Endothelial cell of umbilical vein (primary cell): ENCODE data around the gene PRPF39. TPM values are rescaled to one million over a fixed set of nuclear protein-coding genes. Genes with fewer than 3 reads are reported as not detected.

Source experiments
- BruUV-seq: library from RNA; stranded (reverse); fragments of 400-500 nt; replicated peaks from 2 replicates; lab custom pipeline; 2021; lab: Mats Ljungman, UMichigan
- CTCF ChIA-PET: fragments of 300-600, 350-600 bp; sonication (Branson Sonifier 250); formaldehyde crosslinking; loops from one replicate; lab custom pipeline; 2021; ENCODE audit warnings: antibody characterized with exemption, inconsistent platforms; lab: Charles Lee
- POLR2A ChIA-PET: fragments of 300-600, 350-600 bp; sonication (Branson Sonifier 250); formaldehyde crosslinking; loops from one replicate; lab custom pipeline; 2021; ENCODE audit warnings: antibody characterized with exemption, inconsistent platforms; lab: Charles Lee
- DNase-seq: peaks from one replicate; pipeline ENCODE4 v3.0.0-alpha.2; 2011; ENCODE audit warnings: low read depth, low spot score
- FAIRE-seq: peaks from 2 replicates; lab custom pipeline; 2011; peaks lifted over from hg19 to GRCh38; lab: Jason Lieb, UNC
- H2AFZ ChIP-seq: 2 replicates; pipeline ENCODE4 v1.6.0; 2012; ENCODE audit warnings: low read depth, low read length, control low read depth, inconsistent platforms
- H3K27ac ChIP-seq: 2 replicates; pipeline ENCODE4 v1.5.1; 2011; ENCODE audit warnings: low read depth, mild to moderate bottlenecking, control low read depth, low read length, moderate library complexity; ENCODE audit not compliant: insufficient read depth
- H3K27me3 ChIP-seq, 2 experiments: 2 replicates each; pipeline versions ENCODE4 v1.6.0 to v1.6.1; 2011; ENCODE audit warnings: low read length in 2 of 2, mixed read lengths in 1 of 2; ENCODE audit not compliant: control insufficient read depth in 2 of 2, insufficient read depth in 2 of 2
- H3K36me3 ChIP-seq, 2 experiments: 2 replicates in 1 of 2; 3 replicates in 1 of 2; pipeline ENCODE4 v1.5.1; 2011; ENCODE audit warnings: low read length in 2 of 2, mild to moderate bottlenecking in 1 of 2, moderate library complexity in 1 of 2; ENCODE audit not compliant: control insufficient read depth in 2 of 2, insufficient read depth in 2 of 2; ENCODE audit errors: extremely low read depth in 1 of 2
- H3K4me1 ChIP-seq: 3 replicates; pipeline ENCODE4 v1.5.1; 2011; ENCODE audit warnings: mild to moderate bottlenecking, low read length; ENCODE audit not compliant: control insufficient read depth, insufficient read depth; ENCODE audit errors: extremely low read depth
- H3K4me2 ChIP-seq: 2 replicates; pipeline ENCODE4 v1.6.1; 2011; ENCODE audit warnings: low read length, control low read depth, mixed read lengths; ENCODE audit not compliant: insufficient read depth
- H3K4me3 ChIP-seq, 3 experiments: fragments of 200-600 bp in 1 of 3; sonication (generic), shearing (Covaris generic) in 1 of 3; replicated peaks in 1 of 3; 2 replicates each; pipeline ENCODE4 v1.5.1; 2011 to 2016; ENCODE audit warnings: control low read depth in 3 of 3, low read length in 3 of 3, mild to moderate bottlenecking in 2 of 3, inconsistent platforms in 1 of 3, low read depth in 1 of 3, moderate library complexity in 1 of 3; ENCODE audit not compliant: insufficient read depth in 1 of 3
- H3K79me2 ChIP-seq: 2 replicates; pipeline ENCODE4 v1.6.0; 2012; ENCODE audit warnings: low read length, inconsistent platforms; ENCODE audit not compliant: control insufficient read depth, insufficient read depth
- H3K9ac ChIP-seq: replicated peaks from 2 replicates; pipeline ENCODE3; 2011; ENCODE audit warnings: low read length, control low read depth; ENCODE audit not compliant: insufficient read depth; ENCODE audit errors: extremely low read depth
- H3K9me1 ChIP-seq: replicated peaks from 3 replicates; pipeline ENCODE4 v1.6.0; 2011; ENCODE audit warnings: mild to moderate bottlenecking, low read length; ENCODE audit not compliant: control insufficient read depth, insufficient read depth; ENCODE audit errors: extremely low read depth
- H3K9me3 ChIP-seq: replicated peaks from 2 replicates; pipeline ENCODE4 v1.5.1; 2012; ENCODE audit warnings: low read length, inconsistent platforms; ENCODE audit not compliant: control insufficient read depth, insufficient read depth
- H4K20me1 ChIP-seq: replicated peaks from 2 replicates; pipeline ENCODE3; 2011; ENCODE audit warnings: mild to moderate bottlenecking, low read length; ENCODE audit not compliant: control insufficient read depth, insufficient read depth; ENCODE audit errors: extremely low read depth
- EZH2 ChIP-seq: IDR thresholded peaks from 2 replicates; pipeline ENCODE4 v1.6.1; 2012; ENCODE audit warnings: borderline replicate concordance, low read depth, mild to moderate bottlenecking, moderate library complexity, low read length, inconsistent platforms; ENCODE audit not compliant: severe bottlenecking
- FOS ChIP-seq: IDR thresholded peaks from 2 replicates; pipeline ENCODE4 v1.6.1; 2011; ENCODE audit warnings: mild to moderate bottlenecking, low read length, moderate library complexity, borderline replicate concordance; ENCODE audit not compliant: insufficient read depth
- GATA2 ChIP-seq: IDR thresholded peaks from 2 replicates; pipeline ENCODE4 v1.7.0; 2011; ENCODE audit warnings: low read depth, mild to moderate bottlenecking, moderate library complexity, mixed read lengths, low read length; ENCODE audit not compliant: insufficient read length, insufficient read depth
- JUN ChIP-seq: IDR thresholded peaks from 2 replicates; pipeline ENCODE4 v1.6.1; 2011; ENCODE audit warnings: borderline replicate concordance, low read depth; ENCODE audit not compliant: insufficient read length, insufficient read depth
- MAX ChIP-seq: IDR thresholded peaks from 2 replicates; pipeline ENCODE4 v1.6.1; 2011; ENCODE audit not compliant: insufficient read depth, insufficient read length
- MYC ChIP-seq: IDR thresholded peaks from one replicate; pipeline ENCODE4 v1.6.1; 2011; ENCODE audit warnings: mild to moderate bottlenecking, low read depth, low read length
- POLR2A ChIP-seq: IDR thresholded peaks from 2 replicates; pipeline ENCODE4 v1.6.1; 2012; ENCODE audit warnings: low read depth, mild to moderate bottlenecking, control low read depth, low read length
- POLR2AphosphoS5 ChIP-seq: IDR thresholded peaks from 2 replicates; pipeline ENCODE4 v1.6.1; 2012; ENCODE audit warnings: low read depth, mild to moderate bottlenecking, control low read depth, low read length, moderate library complexity; ENCODE audit not compliant: insufficient read depth
- dilution Hi-C: fragments of 300-500 bp; cut with MboI; formaldehyde crosslinking; loops from one replicate; pipeline ENCODE4 v1.15.0; 2019; ENCODE audit warnings: low sequenced_read_pairs; ENCODE audit not compliant: extremely low pct_ligation_motif_present
- intact Hi-C: fragments of 100-400 bp; cut with micrococcal nuclease; formaldehyde crosslinking; loops from one replicate; pipeline ENCODE4 v1.10.0; 2022
- polyA plus RNA-seq, 4 experiments: library from polyadenylated mRNA; depleted of rRNA in 3 of 4; stranded (reverse) in 3 of 4; unstranded in 1 of 4; fragments of >200 nt; gene quantifications; 2 replicates each; pipeline versions ENCODE4 v1.2.1 to v1.2.3, GENCODE V29; 2011 to 2012; ENCODE audit warnings: missing spikeins in 1 of 4
- total RNA-seq: library from RNA; stranded (reverse); gene quantifications from 2 replicates; pipeline ENCODE4 v1.2.3, GENCODE V29; 2021
- TF ChIP-seq, protein P1 (sequence below), 2 donors: IDR thresholded peaks; 1 replicate in 1 of 2; 2 replicates in 1 of 2; pipeline ENCODE4 v1.5.1; 2011; ENCODE audit warnings: low read length in 2 of 2, mild to moderate bottlenecking in 2 of 2, moderate library complexity in 2 of 2, control low read depth in 1 of 2, inconsistent platforms in 1 of 2, low read depth in 1 of 2; ENCODE audit not compliant: insufficient read depth in 1 of 2; ENCODE audit errors: extremely low read depth in 1 of 2

PRPF39 gene
- total and polyA plus RNA-seq, 2 donors (not counting 3 experiments of a cell fraction or from before 2014, with no cell fraction given) = 24.8 to 44.4 TPM

- Histone ChIP-seq H3K4me2 (no peak overlapping the region), H3K79me2 (no peaks in the 10 kb centered on the region), H4K20me1 (no peaks in the 10 kb centered on the region), H3K9me1 (no peaks in the 10 kb centered on the region), H2AFZ (no peak overlapping the region), H3K9me3 (no peaks in the 10 kb centered on the region), H3K36me3 (no peaks in the 10 kb centered on the region), H3K9ac (no peak overlapping the region), H3K4me1 (no peaks in the 10 kb centered on the region), H3K27ac (no peak overlapping the region), H3K27me3 (no peaks in the 10 kb centered on the region), H3K4me3 (no peak overlapping the region)
- CTCF ChIA-PET = interaction anchor here (0.9 to 1.4 kb wide), 2 partner anchors 13 to 158 kb away, joined by 4 to 5 read pairs; no protein-coding TSS in a partner anchor
- TF ChIP-seq, protein P1, sequence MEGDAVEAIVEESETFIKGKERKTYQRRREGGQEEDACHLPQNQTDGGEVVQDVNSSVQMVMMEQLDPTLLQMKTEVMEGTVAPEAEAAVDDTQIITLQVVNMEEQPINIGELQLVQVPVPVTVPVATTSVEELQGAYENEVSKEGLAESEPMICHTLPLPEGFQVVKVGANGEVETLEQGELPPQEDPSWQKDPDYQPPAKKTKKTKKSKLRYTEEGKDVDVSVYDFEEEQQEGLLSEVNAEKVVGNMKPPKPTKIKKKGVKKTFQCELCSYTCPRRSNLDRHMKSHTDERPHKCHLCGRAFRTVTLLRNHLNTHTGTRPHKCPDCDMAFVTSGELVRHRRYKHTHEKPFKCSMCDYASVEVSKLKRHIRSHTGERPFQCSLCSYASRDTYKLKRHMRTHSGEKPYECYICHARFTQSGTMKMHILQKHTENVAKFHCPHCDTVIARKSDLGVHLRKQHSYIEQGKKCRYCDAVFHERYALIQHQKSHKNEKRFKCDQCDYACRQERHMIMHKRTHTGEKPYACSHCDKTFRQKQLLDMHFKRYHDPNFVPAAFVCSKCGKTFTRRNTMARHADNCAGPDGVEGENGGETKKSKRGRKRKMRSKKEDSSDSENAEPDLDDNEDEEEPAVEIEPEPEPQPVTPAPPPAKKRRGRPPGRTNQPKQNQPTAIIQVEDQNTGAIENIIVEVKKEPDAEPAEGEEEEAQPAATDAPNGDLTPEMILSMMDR (IDR thresholded peaks at IDR 0.05; ENCODE audit: extremely low read depth in 1 of 2, insufficient read depth in 1 of 2, low read depth in 1 of 2, low read length in 2 of 2) = no peak
- no peak for TF ChIP-seq JUN
- no peak for TF ChIP-seq MYC
- no peak for TF ChIP-seq FOS
- TF ChIP-seq POLR2AphosphoS5 = no peak
- no peak for TF ChIP-seq MAX
- no peak for TF ChIP-seq EZH2
- TF ChIP-seq POLR2A = no peak
- TF ChIP-seq GATA2 = no peak
- DNase-seq = no peak
- BruUV-seq = no TSS peak
- intact Hi-C loops (no loop called here), dilution Hi-C loops (no loop called here)
- POLR2A ChIA-PET = no interaction called here
- FAIRE-seq = no peak
Observed at GRCh38 chr14:45072126-45072525, 11.8 kb upstream of the PRPF39 start.
